Daoy (cell line): Measurements from ENCODE around the gene LRRC8B. TPM values are rescaled to one million over a fixed set of nuclear protein-coding genes. Genes with fewer than 3 reads are reported as not detected.
A peak's percentile ranks its signal among the peaks of the same experiment; 100 is the strongest.
"Not testable (repeated sequence)": the region's sequence is repeated elsewhere in the genome, so short reads cannot be mapped to it uniquely, and the experiment has no call there.

Experiments used
- DNase-seq: peaks from one replicate; pipeline ENCODE4 v3.0.0-alpha.2; 2015; ENCODE audit warnings: low read depth
- total RNA-seq: library from RNA; depleted of rRNA; stranded (reverse); fragments of >200 nt; shearing (Covaris generic); gene quantifications from 2 replicates; pipeline ENCODE4 v1.2.3, GENCODE V29; 2014; rRNA removed

LRRC8B gene
- 8.3 and 11.8 TPM in 2 replicates for total RNA-seq

DNA sequence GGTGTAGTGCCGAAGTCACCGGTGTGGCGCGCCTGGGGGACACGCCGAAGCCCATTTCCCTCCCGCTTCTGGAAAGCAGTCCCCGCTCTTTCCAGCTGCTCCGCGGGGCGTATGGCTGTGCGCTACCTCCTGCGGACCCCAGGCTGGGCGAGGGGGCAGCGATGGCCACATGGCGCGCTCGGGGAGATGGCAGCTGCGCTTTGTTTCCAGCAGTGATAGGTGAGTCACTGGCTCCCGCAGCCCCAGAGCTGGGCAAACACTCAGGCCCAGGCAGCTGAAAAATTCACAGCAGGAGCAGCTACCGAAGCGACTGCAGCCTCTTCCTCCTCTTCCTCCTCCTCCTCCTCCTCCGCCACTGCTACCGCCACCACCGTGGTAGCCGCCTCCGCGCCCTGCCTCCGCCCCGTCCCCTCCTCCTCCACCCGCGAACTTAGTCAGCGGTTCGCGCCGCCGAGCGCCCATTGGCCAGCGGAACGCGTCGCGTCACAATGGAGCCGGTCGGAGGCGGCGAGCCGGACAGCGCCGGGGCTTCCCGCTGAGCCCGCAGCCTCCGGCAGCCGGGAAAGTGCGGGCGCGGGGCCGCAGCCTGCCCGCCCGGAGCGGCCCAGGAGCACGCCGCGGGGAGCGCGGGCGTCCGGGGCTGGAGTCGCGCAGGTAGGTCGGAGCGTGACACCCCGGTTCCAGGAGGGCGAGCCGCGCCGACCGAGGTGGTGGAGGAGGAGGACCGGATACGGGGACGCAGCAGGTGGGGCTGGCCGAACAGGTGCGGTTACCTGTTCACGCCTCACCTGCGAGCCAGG is at the start of gene LRRC8B:
Gene LRRC8B (plus strand): TSS at position 461 of the 800 bp plus-strand sequence. CDS start 57,822 bp downstream, outside the sequence.
- DNase-seq = peak; percentile 98

DNA sequence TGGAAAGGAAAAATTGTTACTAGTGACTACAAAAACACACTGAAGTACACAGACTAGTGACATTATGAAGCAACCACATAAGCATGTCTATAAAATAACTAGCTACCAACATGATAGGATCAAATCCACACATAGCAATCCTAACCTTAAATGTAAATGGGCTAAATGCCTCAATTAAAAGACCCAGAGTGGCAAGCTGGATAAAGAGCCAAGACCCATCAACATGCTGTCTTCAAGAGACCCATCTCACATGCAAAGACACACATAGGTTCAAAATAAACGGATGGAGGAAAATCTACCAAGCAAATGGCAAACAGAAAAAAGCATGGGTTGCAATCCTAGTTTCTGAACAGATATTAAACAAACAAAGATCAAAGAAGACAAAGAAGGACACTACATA is 49.4 kb upstream of the LRRC8B start:
- DNase-seq = no peak

DNA sequence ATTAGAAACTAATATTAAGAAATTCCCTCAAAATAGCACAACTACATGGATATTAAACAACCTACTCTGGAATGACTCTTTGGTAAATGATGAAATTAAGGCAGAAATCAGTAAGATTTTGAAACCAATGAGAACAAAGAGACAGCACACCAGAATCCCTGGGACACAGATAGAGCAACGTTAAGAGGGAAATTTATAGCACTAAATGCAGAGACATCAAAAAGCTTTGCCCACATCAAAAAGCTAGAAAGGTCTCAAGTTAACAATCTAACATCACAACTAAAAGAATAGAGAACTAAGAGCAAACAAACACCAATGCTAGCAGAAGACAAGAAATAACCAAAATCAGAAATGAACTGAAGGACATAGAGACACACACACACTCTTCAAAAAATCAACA is 48.6 kb upstream of the LRRC8B start:
- DNase-seq = no peak

GRCh38 chr1:89483010-89483756 is 41.4 kb upstream of the LRRC8B start:
- peak; percentile 83 for DNase-seq

DNA sequence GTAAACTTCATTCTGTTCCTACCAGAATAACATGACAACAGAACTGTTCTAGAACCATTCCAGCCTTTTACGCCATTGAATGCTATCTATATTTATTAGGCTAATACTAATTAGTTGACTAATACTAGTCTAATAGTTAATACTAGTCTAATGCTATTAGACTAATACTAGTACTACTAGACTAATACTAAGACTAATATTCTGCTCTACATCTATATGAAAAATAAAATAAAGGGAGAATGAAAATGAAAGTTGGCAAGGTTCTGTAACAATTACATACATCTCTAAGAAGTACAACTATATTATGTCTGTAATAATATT is 40.9 kb upstream of the LRRC8B start:
- DNase-seq = no peak

GRCh38 chr1:89484092-89485038 is 40.3 kb upstream of the LRRC8B start:
- DNase-seq = no peak

GRCh38 chr1:89487972-89488371 is 36.7 kb upstream of the LRRC8B start:
- no peak for DNase-seq

GRCh38 chr1:89489047-89489729 is 35.4 kb upstream of the LRRC8B start:
- peak; percentile 58 for DNase-seq

DNA sequence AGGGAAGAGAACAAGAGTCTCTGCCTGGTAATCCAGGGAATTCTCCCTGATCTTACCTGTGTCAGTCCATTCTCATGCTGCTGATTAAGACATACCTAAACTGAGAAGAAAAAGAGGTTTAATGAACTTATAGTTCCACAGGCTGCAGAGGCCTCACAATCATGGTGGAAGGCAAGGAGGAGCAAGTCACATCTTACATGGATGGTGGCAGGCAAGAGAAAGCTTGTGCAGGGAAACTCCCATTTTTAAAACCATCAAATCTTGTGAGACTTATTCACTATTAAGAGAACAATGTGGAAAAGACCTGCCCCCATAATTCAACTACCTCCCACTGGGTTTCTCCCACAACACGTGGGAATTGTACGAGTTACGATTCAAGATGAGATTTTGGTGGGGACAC is 34.2 kb upstream of the LRRC8B start:
- no peak for DNase-seq

DNA sequence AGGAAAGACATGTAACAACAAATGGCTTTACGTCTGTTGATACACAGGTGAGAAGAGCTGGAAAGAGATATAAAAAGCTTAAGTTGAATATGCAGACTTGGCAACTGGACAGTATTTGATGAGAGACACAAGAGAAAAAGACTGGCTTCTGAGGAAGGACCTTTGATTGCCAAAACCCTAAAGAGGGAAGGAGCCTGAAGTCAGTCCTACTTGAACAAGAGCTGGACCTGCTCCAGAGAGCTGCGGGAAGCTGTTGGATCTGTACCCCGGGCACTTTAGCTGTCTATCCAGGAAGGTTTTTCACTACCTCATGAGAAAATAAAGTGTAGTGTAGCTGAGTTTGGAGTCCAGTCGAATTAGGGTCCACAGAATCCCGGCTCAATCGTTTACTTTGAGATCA is 25.3 kb upstream of the LRRC8B start:
- DNase-seq = no peak

DNA sequence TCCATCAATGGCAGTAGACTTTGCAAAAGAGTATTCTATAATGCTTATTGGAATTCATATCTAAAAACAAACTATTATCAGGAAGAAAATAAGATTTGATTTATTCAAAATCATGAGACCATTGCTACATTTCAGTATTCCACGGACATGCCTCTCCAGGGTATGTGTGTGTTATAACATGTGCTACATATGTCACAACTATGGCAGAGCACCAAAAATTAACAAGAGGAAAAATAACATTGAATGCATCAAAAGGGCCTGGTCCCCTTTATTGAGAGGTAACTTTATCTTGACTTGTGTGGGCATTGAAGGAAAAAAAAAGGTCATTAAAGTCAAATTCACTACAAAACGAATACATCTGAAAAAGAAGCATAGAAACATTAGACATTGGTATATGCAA is 22.6 kb upstream of the LRRC8B start:
- no peak for DNase-seq

GRCh38 chr1:89502895-89503294 is 21.7 kb upstream of the LRRC8B start:
- no peak for DNase-seq

DNA sequence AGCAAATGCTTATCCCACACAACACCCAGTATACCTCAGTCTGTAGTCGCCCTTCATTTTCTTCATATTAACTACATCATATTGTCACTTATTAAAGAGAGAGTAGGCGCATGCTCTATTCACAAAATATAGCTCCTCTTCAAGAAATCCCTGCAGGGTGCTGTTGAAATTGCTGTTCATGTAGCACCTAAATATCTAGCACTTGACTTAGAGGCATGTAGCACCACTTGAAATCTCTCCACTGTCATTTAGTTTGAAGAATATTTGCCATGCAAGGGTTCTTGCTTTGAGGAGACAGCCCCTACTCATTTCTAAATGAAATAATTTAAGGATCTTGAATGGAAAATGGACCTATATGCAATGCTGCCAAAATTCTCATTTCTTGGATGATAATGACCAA is 20.9 kb upstream of the LRRC8B start:
- DNase-seq = no peak

DNA sequence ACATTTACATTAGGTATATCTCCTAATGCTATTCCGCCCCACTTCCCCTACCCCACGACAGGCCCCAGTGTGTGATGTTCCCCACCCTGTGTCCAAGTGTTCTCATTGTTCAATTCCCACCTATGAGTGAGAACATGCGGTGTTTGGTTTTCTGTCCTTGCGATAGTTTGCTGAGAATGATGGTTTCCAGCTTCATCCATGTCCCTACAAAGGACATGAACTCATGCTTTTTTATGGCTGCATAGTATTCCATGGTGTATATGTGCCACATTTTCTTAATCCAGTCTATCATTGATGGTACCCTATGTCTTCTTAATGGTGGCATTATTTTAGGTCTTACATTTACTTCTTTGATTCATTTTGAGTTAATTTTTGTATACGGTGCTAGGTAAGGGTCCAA is 14.6 kb upstream of the LRRC8B start:
- not testable (repeated sequence) for DNase-seq

DNA sequence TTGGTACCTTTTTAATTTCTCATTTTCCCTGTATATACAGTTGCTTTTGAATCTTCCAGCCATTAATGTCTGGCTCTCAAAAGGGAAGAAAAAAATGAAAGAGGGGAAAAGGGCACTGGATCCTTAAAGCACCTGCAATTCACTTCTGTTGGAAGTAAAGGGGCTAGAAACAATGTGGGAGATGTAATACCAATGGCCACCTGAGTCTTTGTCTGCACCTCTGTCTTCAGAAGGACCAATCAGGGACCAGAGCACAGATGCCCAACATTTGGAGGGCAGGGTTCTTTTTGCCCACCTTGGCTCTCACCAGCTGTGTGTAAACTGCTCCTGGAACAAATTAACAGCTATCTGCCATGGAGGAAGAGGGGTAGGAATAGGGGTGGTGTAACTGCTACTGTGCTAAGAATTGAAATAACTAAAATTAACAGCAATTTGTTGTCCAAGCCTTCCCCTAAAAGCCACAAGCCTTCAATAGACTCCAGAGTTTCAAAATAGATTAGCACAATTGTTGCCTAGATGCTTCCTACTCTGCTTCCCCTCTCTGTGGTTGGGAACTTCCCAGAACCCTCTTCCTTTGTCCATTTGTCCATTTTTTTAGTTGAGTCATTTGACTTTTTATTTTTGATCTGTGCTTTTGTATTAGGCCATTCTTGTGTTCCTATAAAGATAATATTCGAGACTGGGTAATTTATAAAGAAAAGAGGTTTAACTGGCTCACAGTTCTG is 11.5 kb upstream of the LRRC8B start:
- no peak for DNase-seq

GRCh38 chr1:89516055-89516454 is 8.6 kb upstream of the LRRC8B start:
- peak; percentile 83 for DNase-seq

DNA sequence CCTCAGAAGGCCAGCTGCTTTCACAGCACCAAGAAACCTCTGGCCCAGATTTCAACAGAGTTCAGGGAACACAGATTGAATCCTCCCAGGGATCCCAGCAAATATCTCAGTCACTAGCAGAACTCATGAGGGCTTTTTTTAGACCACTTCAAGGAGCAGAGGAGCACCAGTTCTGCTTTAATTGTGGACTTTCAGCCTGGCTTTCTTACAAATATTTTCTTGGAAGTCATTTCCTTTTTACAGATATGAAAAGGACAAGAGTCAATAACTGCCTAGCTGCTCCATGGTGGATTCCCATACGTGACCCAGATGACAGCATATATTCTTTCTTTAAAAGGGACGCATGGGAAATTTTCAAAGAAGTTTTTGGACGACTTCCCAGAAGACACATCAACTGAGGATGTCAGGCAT is 6.4 kb upstream of the LRRC8B start:
- DNase-seq = no peak

GRCh38 chr1:89519779-89520358 is 4.8 kb upstream of the LRRC8B start:
- DNase-seq = peak; percentile 12

GRCh38 chr1:89521977-89522376 is 2.7 kb upstream of the LRRC8B start:
- DNase-seq = not testable (repeated sequence)

GRCh38 chr1:89523572-89524368 is 859 bp upstream of the LRRC8B start:
- no peak for DNase-seq
